Spleen (tissue), 11 donors: Measurements from ENCODE around the gene FGD5. TPM values are rescaled to one million over a fixed set of nuclear protein-coding genes. Genes with fewer than 3 reads are reported as not detected.

ENCODE experiments used
- DNase-seq: peaks from one replicate; pipeline ENCODE4 v3.0.0-alpha.2; 2020
- H3K27ac ChIP-seq, 8 donors: fragments of 200-600 bp; sonication (generic) in 7 of 8; 1 replicate in 4 of 8; 2 replicates in 4 of 8; pipeline versions ENCODE4 v1.5.0 to v1.8.0; 2016 to 2021; ENCODE audit warnings: inconsistent platforms in 4 of 8, mild to moderate bottlenecking in 4 of 8, moderate library complexity in 1 of 8
- H3K27me3 ChIP-seq, 7 donors: fragments of 200-600 bp; sonication (generic) in 6 of 7; replicated peaks in 1 of 7; 1 replicate in 4 of 7; 2 replicates in 3 of 7; pipeline versions ENCODE4 v1.5.0 to v1.8.0; 2016 to 2021; ENCODE audit warnings: inconsistent platforms in 3 of 7, mild to moderate bottlenecking in 1 of 7
- H3K36me3 ChIP-seq, 6 donors: fragments of 200-600 bp; sonication (generic) in 5 of 6; 1 replicate in 4 of 6; 2 replicates in 2 of 6; pipeline versions ENCODE4 v1.5.0 to v1.8.0; 2016 to 2021; ENCODE audit warnings: inconsistent platforms in 2 of 6
- H3K4me1 ChIP-seq, 6 donors: fragments of 200-600 bp; sonication (generic) in 5 of 6; 1 replicate in 3 of 6; 2 replicates in 3 of 6; pipeline versions ENCODE4 v1.5.0 to v1.8.0; 2016 to 2021; ENCODE audit warnings: inconsistent platforms in 3 of 6
- H3K4me3 ChIP-seq, 8 donors: fragments of 200-600 bp; sonication (generic) in 7 of 8; 1 replicate in 4 of 8; 2 replicates in 4 of 8; pipeline versions ENCODE4 v1.5.0 to v1.8.0; 2016 to 2021; ENCODE audit warnings: inconsistent platforms in 4 of 8, mild to moderate bottlenecking in 4 of 8, moderate library complexity in 2 of 8
- H3K9me3 ChIP-seq, 8 donors: fragments of 200-600 bp; sonication (generic) in 7 of 8; 1 replicate in 4 of 8; 2 replicates in 4 of 8; pipeline versions ENCODE4 v1.5.0 to v1.8.0; 2016 to 2021; ENCODE audit warnings: inconsistent platforms in 4 of 8
- CTCF ChIP-seq, 11 experiments: fragments of 200-600 bp in 7 of 11; fragments of 450-650 bp in 4 of 11; sonication (generic) in 4 of 11; IDR thresholded peaks in 8 of 11; conservative IDR thresholded peaks in 3 of 11; 1 replicate in 7 of 11; 2 replicates in 4 of 11; pipeline versions ENCODE4 v1.4.0 to v1.8.0; 2016 to 2021; ENCODE audit warnings: antibody characterized with exemption in 11 of 11, inconsistent platforms in 4 of 11, mild to moderate bottlenecking in 1 of 11
- POLR2A ChIP-seq, 3 donors: fragments of 450-650 bp; IDR thresholded peaks; one replicate each; pipeline ENCODE4 v1.5.1; 2017; ENCODE audit warnings: antibody characterized with exemption in 3 of 3, mild to moderate bottlenecking in 1 of 3
- POLR2AphosphoS5 ChIP-seq, 3 donors: sonication (generic); formaldehyde crosslinking; IDR thresholded peaks; one replicate each; pipeline ENCODE4 v1.5.1; 2017; ENCODE audit warnings: antibody characterized with exemption in 3 of 3
- WGBS, 5 donors: extraction: QIAGEN DNeasy Blood & Tissue Kit in 3 of 5; methylation state at CpG; one replicate each; pipeline versions ENCODE4 v1.1.5 to v1.1.7; 2013 to 2018; 5-methylcytosine and 5-hydroxymethylcytosine counted together
- intact Hi-C: fragments of 100-400 bp; cut with DNase I; formaldehyde crosslinking; loops from one replicate; pipeline ENCODE4 v1.15.0; 2023; ENCODE audit warnings: low total_unique reads
- polyA plus RNA-seq, 3 donors: library from polyadenylated mRNA; stranded (reverse); fragments of 200-250 nt; gene quantifications; one replicate each; pipeline ENCODE4 v1.2.1, GENCODE V29; 2013
- total RNA-seq, 7 donors: library from RNA; depleted of rRNA in 3 of 7; stranded (reverse); fragments of >200 nt in 3 of 7; fragmentation: NEBNext Ultra II Directional in 4 of 7; extraction: Animal tissue kit (Norgen Biotek cat#: 25700) in 4 of 7; gene quantifications; one replicate each; pipeline versions ENCODE4 v1.1.0 to v1.2.1, GENCODE V29; 2016 to 2021
- donor health status: healthy with polysubstance abuse.
- donor health status: DM: no; HTN: no; CAD: no; lungs with moderate emphysema.
- donor health status: DM: no; HTN: no; CAD: no.
- donor health status: Bipolar disorder and iron deficiency.
- donor health status: healthy.
- donor health status: DM: no; HTN: no; CAD: no.
- donor health status: DM: yes; HTN: yes; CAD: no.

Gene FGD5
- total and polyA plus RNA-seq, 10 donors, result 6.0 to 145 (median 63.8) TPM

- intact Hi-C loops, result no loop called here
Observed at GRCh38 chr3:14823393-14823792, 4.6 kb downstream of the FGD5 start.

GRCh38 chr3:14823910-14824629 lies 5.3 kb downstream of the FGD5 start:
- Histone ChIP-seq H3K4me3 (no peak overlapping the region), H3K9me3 (no peaks in the 10 kb centered on the region), H3K27ac (peak overlapping the region in 6 of 8 donors; percentile 41 to 62 (median 56)), H3K27me3 (peaks cover 0 to 5% (median 0%) of the 10 kb centered on the region in 7 donors), H3K36me3 (peaks cover 0 to 23% (median 3%) of the 10 kb centered on the region in 6 donors), H3K4me1 (peaks cover 0 to 64% (median 35%) of the 10 kb centered on the region in 6 donors)
- TF ChIP-seq POLR2AphosphoS5 (IDR thresholded peaks at IDR 0.05) (no peak), POLR2A (IDR thresholded peaks at IDR 0.05) (no peak), CTCF (IDR thresholded peaks at IDR 0.05 in 8 of 11, conservative IDR thresholded peaks at IDR 0.05 in 3 of 11) (no peak)
- DNase-seq, result no peak
- intact Hi-C loops, result no loop called here
- WGBS, 5 donors, result 59 to 83% (median 73%) methylated on average over 13 of the region's 13 CpGs

More at GRCh38 chr3:14823393-14823792, 4.6 kb downstream of the FGD5 start:
- Histone ChIP-seq H3K4me1 (peaks cover 0 to 61% (median 35%) of the 10 kb centered on the region in 6 donors), H3K36me3 (peaks cover 0 to 26% (median 3%) of the 10 kb centered on the region in 6 donors), H3K9me3 (no peaks in the 10 kb centered on the region), H3K27ac (peak overlapping the region in 6 of 8 donors; percentile 41 to 62 (median 56)), H3K4me3 (no peak overlapping the region), H3K27me3 (peaks cover 0 to 5% (median 0%) of the 10 kb centered on the region in 7 donors)
- TF ChIP-seq POLR2AphosphoS5 (IDR thresholded peaks at IDR 0.05), result no peak
- no peak for TF ChIP-seq POLR2A (IDR thresholded peaks at IDR 0.05)
- no peak for TF ChIP-seq CTCF (IDR thresholded peaks at IDR 0.05 in 8 of 11, conservative IDR thresholded peaks at IDR 0.05 in 3 of 11)
- 60 to 79% (median 70%) methylated on average over 2 of the region's 2 CpGs for WGBS, 5 donors
- DNase-seq, result no peak

GRCh38 chr3:14824646-14825045 lies 5.9 kb downstream of the FGD5 start:
- no peak for DNase-seq
- intact Hi-C loops, result no loop called here
- Histone ChIP-seq H3K36me3 (peaks cover 0 to 17% (median 1%) of the 10 kb centered on the region in 6 donors), H3K4me3 (no peak overlapping the region), H3K9me3 (no peaks in the 10 kb centered on the region), H3K27ac (peak overlapping the region in 3 of 8 donors; percentile 42 to 61 (median 52)), H3K4me1 (peaks cover 0 to 67% (median 35%) of the 10 kb centered on the region in 6 donors), H3K27me3 (peaks cover 0 to 6% (median 0%) of the 10 kb centered on the region in 7 donors)
- WGBS, 5 donors, result 65 to 81% (median 71%) methylated on average over 2 of the region's 2 CpGs
- TF ChIP-seq POLR2AphosphoS5 (IDR thresholded peaks at IDR 0.05) (no peak), POLR2A (IDR thresholded peaks at IDR 0.05) (no peak), CTCF (IDR thresholded peaks at IDR 0.05 in 8 of 11, conservative IDR thresholded peaks at IDR 0.05 in 3 of 11) (no peak)

GRCh38 chr3:14826069-14826468 lies 7.3 kb downstream of the FGD5 start:
- TF ChIP-seq POLR2AphosphoS5 (IDR thresholded peaks at IDR 0.05), result no peak
- TF ChIP-seq POLR2A (IDR thresholded peaks at IDR 0.05), result no peak
- TF ChIP-seq CTCF (IDR thresholded peaks at IDR 0.05 in 8 of 11, conservative IDR thresholded peaks at IDR 0.05 in 3 of 11), result no peak
- Histone ChIP-seq H3K4me1 (peaks cover 0 to 64% (median 37%) of the 10 kb centered on the region in 6 donors), H3K36me3 (peaks cover 0 to 7% (median 0%) of the 10 kb centered on the region in 6 donors), H3K4me3 (no peak overlapping the region), H3K27me3 (peaks cover 0 to 9% (median 0%) of the 10 kb centered on the region in 7 donors), H3K9me3 (no peaks in the 10 kb centered on the region), H3K27ac (no peak overlapping the region)
- intact Hi-C loops, result no loop called here
- DNase-seq, result no peak
- 76 to 88% (median 82%) methylated on average over 4 of the region's 4 CpGs for whole genome bisulfite sequencing, 5 donors
